Measurements from ENCODE around the gene GPR15.

- TF ChIP-seq CTCF (IDR thresholded peaks at IDR 0.05; ENCODE audit: low read depth, low read length) (no peak), MYC (IDR thresholded peaks at IDR 0.05; ENCODE audit: low read depth, low read length) (no peak), POLR2A (IDR thresholded peaks at IDR 0.05; ENCODE audit: extremely low read depth, insufficient read length) (no peak), MAX (IDR thresholded peaks at IDR 0.05; ENCODE audit: low read depth, low read length) (no peak)
Observed at GRCh38 chr3:98536456-98537017, 4.8 kb downstream of the GPR15 start.
